H1 (cell line): ENCODE measurements around the gene ST8SIA4. TPM values are rescaled to one million over a fixed set of nuclear protein-coding genes. Genes with fewer than 3 reads are reported as not detected.

Source experiments
- ATF3 ChIP-seq: IDR thresholded peaks from 2 replicates; pipeline ENCODE4 v1.6.1; 2011; ENCODE audit warnings: low read depth, mild to moderate bottlenecking, low read length; ENCODE audit not compliant: insufficient read depth
- FOSL1 ChIP-seq: IDR thresholded peaks from 2 replicates; pipeline ENCODE4 v1.6.1; 2011; ENCODE audit warnings: mild to moderate bottlenecking, low read depth, low read length, moderate library complexity; ENCODE audit not compliant: insufficient read depth
- SIRT6 ChIP-seq: IDR thresholded peaks from one replicate; pipeline ENCODE4 v1.7.1; 2012; ENCODE audit warnings: low read length, inconsistent platforms
- TBP ChIP-seq: IDR thresholded peaks from 2 replicates; pipeline ENCODE4 v1.6.1; 2011; ENCODE audit warnings: low read depth, low read length, improper control_type of control experiment
- polyA plus RNA-seq, 7 experiments: library from polyadenylated mRNA; depleted of rRNA in 3 of 7; stranded (reverse) in 5 of 7; unstranded in 2 of 7; fragments of >200 nt in 5 of 7; fragments of 200-250 nt in 2 of 7; gene quantifications; 1 replicate in 5 of 7; 2 replicates in 1 of 7; 4 replicates in 1 of 7; pipeline versions ENCODE4 v1.2.1 to v1.2.3, GENCODE V29; 2011 to 2013; ENCODE audit warnings: missing spikeins in 2 of 7, mixed read lengths in 2 of 7
- total RNA-seq: library from RNA; stranded (reverse); fragmentation: NEBNext Ultra II Directional; extraction: Animal tissue kit (Norgen Biotek cat#: 25700); gene quantifications from 2 replicates; pipeline ENCODE4 v1.2.1, GENCODE V29; 2021

Gene ST8SIA4
- total and polyA plus RNA-seq, 2 of the 8 experiments (the other 6 are each of a cell fraction or from before 2014, with no cell fraction given) = 0.08 to 0.50 TPM

- TF ChIP-seq SIRT6 (no peak), TBP (no peak), ATF3 (no peak), FOSL1 (no peak)
Measured at GRCh38 chr5:100852051-100852450, 51.0 kb downstream of the ST8SIA4 start (continued).
